HG03066 (cell line): ENCODE results near the gene TSEN2.
"Not testable (repeated sequence)": the region's sequence is repeated elsewhere in the genome, so short reads cannot be mapped to it uniquely, and the experiment has no call there.

Source experiments
- ATAC-seq: cut with Tn5 transposase; IDR thresholded peaks from one replicate; pipeline ENCODE4 v1.9.1; 2021; ENCODE audit warnings: low read depth; ENCODE audit not compliant: unreplicated experiment

TSEN2 gene

DNA sequence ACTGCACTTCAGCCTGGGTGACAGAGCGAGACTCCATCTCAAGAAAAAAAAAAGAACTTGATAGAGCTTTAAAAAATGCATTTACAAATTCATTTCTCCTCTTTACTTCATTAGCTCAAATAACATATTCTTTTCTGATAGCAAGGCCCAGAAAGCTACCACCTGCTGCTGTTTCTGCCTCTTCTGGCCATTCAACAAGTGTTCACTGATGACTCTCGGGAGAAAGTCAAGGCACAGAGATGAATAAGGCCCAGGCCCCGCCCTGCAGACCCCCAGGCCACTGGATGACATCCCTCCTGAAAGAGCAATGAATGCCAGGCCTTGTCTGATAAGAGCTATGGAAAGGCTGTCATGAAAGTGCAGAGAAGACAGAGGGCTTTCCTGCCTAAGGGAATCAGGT, 13.6 kb upstream of the TSEN2 start:
- no peak for ATAC-seq

- no peak for ATAC-seq
These were observed 13.0 kb upstream of the TSEN2 start for GRCh38 chr3:12471241-12471640.

DNA sequence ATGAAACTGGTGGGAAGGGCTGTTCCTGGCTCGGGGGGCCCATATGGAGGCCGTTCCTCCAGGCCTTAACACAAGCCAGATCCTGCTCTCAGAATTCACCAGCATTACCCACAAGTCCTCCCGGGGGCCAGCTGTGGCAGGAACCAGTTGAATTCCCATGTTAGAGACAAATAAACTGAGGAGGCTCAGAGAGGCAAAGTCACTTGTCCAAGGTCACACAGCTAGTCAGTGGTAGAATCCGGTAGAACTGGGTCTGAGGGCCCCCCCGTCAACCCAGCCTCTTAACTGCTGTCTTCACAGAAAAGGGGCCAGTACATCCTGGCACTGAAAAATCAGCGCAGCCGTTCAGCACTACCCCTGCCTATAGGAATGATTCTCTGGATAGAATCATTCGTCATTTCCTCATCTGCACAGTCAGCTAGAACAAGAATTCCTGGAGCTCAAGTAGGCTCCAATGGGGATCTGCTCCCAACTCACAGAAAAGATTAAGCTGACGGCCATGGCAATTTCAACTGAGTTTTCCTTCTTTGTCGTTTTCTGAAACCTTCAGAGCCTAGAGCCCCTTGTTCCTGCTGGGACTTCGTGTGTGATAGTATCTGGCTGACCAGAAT, 12.2 kb upstream of the TSEN2 start:
- ATAC-seq: no peak

- no peak for ATAC-seq
These were observed 11.5 kb upstream of the TSEN2 start for GRCh38 chr3:12472796-12473195.

DNA sequence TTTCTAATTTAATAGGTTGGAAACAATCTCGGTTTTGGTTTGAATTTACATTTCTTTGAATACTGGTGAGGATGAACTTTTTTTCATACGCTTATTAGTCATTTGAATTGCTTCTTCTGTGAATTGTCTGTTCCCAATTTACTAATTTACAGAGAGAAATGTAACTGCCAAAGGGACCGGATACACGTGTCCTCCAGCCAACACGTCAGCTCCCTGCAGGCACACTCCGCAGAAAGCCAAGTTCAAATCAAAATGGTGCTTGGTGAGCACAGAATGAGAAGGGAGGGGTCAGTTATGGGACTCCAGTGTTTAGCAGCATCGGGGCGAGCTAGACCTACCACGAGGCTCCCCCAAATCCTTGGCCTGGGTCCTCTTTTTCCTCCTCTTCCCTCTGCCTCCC, 10.8 kb upstream of the TSEN2 start:
- ATAC-seq: no peak

DNA sequence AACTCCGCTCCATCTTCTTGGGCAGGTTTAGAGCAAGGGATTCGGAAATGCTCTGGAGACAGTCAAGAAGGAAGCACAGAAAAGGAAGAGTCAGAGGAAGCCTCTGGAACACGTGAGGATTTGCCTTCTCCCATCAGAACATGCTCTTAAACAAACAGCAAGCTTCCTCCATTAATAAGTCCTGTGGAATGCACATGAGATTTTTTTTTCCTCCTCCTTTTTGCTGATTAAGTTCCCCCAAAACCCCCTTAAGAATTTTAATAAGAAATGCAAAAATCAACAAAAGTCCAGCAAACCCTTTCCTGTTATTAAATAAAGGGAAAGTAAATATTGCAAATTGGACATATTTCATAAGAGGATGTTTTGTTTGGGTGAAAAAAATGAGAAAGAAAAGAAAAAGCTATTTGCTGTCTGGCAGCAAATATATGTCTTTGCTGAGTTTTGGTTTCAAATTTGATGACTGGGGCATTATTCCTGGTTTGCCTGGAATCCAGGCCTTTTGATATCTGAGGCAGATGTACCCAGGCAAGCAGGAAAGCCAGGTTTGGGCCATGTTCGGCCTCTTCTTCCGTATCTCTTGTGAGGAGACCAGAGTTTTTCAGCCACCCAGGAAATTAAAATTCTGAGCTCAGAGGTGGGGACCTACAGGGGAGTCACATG, 7.9 kb upstream of the TSEN2 start:
- no peak for ATAC-seq

GRCh38 chr3:12477256-12477655, 7.0 kb upstream of the TSEN2 start:
- no peak for ATAC-seq

DNA sequence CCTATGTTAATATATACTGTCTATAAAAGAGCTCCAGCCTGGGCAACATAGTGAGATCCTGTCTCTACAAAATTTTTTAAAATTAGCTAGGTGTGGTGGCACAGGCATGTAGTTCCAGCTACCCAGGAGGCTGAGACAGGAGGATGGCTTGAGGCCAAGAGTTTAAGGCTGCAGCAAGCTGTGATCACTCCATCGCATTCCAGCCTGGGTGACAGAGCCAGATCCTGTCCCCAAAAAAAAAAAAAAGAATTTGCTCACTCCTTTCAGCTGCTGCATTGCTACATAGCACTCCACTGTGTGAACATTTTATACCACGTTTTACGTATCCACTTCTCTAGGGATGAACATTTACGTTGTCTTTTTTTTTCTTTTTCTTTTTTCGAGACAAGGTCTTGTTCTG, 6.0 kb upstream of the TSEN2 start:
- ATAC-seq: no peak

DNA sequence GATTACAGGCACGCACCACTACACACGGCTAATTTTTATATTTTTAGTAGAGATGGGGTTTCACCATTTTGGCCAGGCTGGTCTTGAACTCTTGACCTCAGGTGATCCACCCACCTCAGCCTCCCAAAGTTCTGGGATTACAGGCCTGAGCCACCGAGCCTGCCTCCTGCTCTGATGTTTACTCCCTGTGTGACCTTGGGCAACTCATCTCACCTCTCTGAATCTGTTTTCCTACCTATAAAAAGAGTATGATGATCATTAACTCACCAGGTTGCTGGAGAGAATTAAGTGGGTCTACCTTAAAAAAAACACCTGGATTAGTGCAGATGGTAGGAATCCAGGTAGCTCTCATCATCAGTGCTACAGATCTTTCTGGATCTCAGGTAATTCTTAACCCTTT, 5.1 kb upstream of the TSEN2 start:
- not testable (repeated sequence) for ATAC-seq

DNA sequence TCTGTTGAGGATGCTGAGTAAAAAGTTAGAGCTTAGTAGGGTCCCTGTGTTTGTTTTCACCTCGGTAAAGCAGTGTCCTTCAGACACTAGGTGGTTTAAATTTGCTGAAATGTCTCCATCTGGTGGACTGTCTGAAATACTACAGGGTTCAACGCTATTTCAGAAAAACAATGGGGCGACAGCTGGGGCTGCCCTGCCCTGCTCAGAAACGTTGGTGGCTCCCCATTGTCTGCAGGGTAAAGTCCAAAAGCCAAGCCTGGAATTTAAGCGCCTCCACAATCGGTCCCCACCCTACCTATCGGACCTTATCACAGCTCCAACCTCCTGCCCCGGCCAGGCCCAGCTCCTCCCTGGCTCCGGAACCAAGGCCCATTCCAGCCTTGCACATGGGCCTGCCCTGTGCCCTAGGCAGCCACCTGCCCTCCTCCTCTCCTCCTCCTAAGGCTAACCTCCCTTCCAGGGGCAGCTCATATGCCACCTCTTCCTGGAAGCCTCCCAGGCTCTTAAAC, 4.3 kb upstream of the TSEN2 start:
- no peak for ATAC-seq

DNA sequence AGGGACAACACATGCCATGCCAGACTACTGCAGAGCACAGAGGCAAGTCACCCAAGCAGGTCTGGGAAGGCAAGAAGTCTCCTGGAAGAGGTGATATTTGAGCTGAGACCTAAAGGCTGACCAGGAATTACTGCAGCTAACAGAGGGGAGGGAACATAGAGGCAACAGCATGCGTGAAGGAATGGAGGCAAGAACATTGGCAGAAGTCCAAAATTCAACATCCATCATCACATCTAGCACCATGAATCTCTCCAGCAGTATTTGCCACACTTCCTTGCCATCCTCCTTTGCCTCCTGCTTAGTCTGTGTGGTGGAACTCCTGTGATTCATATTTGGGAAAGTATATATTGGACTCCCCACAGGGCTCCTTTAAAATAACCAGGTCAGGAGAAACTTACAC, 870 bp upstream of the TSEN2 start:
- ATAC-seq: no peak

- ATAC-seq: no peak
These were observed 445 bp upstream of the TSEN2 start for GRCh38 chr3:12483872-12484197.

GRCh38 chr3:12484983-12485327, 675 bp downstream of the TSEN2 start:
- ATAC-seq: no peak

- ATAC-seq: no peak
These were observed 1.7 kb downstream of the TSEN2 start for GRCh38 chr3:12486001-12486400.

- ATAC-seq: no peak
These were observed 2.6 kb downstream of the TSEN2 start for GRCh38 chr3:12486916-12487315.

- no peak for ATAC-seq
These were observed 3.1 kb downstream of the TSEN2 start for GRCh38 chr3:12487336-12487735.

- ATAC-seq: no peak
These were observed 3.5 kb downstream of the TSEN2 start for GRCh38 chr3:12487786-12488185.

DNA sequence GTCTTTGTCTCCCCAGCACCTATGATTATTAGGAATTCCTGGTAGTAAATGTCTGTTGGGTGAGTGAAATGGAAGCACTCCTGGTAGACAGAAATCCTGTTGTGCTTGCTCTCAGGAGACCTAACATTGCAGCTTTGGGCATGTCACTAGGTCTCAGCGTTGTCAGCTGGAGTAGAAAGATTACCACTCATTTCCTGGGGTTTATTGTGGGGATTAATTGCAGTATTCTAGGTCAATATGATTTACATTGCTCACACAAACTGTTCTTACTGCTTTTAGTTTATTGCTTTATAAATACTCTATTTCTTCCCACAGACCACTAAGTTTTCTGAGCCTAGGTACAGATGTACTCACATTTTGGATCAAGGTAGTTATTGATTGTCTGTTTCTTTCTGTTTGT, 5.1 kb downstream of the TSEN2 start:
- no peak for ATAC-seq

GRCh38 chr3:12489832-12490231, 5.6 kb downstream of the TSEN2 start:
- ATAC-seq: no peak

DNA sequence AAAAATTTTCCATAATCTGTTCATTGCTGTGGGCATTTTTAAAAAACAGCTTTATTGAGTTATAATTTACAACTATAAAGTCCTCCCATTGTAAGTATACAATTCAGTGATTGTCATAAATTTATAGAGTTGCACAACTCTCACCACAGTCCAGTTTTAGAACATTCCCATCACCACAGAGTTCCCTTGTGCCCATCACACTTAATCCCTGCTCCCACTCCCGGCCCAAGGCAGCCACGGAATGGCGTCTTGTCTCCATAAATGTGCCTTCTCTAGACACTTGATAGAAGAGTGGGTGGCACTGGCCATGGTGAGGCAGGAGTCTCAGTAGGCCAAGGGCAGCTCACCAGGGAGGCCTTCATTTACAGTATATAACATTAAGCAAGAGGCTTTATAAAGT, 6.3 kb downstream of the TSEN2 start:
- no peak for ATAC-seq

DNA sequence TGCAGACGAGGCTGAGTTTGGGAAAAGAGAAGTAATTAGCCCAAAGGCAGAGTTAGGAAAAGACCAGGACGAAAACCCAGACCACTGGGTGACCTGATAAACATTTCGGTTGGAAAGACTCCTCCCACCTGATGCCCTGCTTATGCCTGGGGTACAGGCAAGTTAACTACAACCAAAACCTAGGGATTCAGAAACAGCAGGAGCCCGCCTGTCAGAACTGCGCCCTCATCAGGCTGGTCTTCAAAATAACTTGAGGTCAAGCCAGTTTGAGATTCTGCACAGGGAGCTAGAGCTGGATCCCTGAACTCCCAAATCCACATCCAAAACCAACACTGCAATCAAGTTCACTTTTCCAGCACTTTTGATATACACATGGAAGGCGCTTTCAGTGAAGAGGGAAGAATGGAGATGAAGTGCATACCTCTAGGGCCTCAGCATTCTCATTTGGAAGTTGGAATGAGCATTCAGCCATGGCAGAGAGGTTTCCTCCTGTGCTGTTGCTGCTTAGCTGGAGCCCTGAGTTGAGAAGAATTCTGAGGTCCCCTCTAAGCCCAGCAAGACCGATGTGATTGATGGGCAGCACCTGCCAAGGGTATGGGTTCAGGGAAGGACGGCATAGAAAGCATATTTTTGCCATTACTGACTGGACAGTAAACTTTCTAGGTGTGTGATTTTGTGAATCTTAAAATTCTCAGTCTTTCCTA, 11.6 kb downstream of the TSEN2 start:
- ATAC-seq: no peak

DNA sequence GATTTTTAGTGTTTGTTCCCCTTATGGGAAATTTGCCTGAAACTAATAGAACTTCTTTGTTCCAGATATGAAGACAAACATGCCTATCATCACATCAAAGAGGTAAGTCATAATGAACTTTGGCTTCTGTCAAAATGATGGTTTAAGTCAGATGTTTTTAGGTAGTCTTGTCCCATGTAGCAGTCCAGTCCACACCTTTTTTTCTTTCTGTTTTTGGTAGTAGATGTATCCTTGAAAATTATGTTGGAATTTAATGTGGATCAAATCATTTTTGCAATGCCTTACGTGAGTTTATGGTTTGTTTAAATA, 12.1 kb downstream of the TSEN2 start:
- no peak for ATAC-seq
